ENCODE results near the gene PLXNA2. TPM values are rescaled to one million over a fixed set of nuclear protein-coding genes. Genes with fewer than 3 reads are reported as not detected.

Gene PLXNA2
- polyA plus RNA-seq, 4 donors = 10.0 to 20.0 (median 15.1) TPM

DNA sequence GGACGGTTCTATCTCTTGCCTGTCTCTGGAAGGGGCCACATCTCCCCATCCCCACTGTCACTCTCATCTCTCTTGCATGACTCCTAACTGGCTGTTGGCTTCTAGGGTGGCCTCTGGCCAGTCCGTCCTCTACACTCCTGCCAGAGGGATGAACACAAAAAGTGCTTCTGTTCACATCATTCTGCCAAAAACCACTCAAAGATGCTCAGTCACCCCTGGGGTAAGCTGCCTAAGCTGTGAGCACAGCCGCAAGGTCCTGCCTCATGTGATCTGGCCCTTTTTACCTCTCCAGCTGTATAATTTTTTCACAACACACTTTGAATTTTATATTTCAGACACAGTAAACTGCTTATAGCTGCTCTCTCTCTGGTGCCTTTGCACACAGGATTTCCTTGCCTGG, 235.7 kb downstream of the PLXNA2 start:
- no peak for DNase-seq (ENCODE audit: low read depth in 4 of 4, low spot score in 2 of 4)

DNA sequence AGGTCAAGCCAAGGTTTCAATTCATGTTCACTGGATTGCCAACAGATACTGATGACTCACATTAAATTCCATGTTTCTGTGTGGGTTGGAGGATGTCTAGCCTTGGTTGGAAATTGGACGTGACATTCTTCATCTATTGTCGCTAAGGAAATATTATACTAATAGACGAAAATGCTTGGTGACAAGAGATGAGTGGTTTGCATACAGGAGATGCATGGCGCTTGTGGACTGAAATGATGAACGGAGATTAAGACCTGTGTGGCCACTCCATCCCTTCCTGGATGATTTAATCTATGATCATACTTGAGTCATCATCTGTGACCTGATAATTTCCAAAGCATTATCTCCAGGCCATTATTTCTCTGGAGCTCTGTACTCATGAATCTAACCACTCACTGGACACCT, 236.2 kb downstream of the PLXNA2 start:
- DNase-seq (ENCODE audit: low read depth in 4 of 4, low spot score in 2 of 4) = no peak

DNA sequence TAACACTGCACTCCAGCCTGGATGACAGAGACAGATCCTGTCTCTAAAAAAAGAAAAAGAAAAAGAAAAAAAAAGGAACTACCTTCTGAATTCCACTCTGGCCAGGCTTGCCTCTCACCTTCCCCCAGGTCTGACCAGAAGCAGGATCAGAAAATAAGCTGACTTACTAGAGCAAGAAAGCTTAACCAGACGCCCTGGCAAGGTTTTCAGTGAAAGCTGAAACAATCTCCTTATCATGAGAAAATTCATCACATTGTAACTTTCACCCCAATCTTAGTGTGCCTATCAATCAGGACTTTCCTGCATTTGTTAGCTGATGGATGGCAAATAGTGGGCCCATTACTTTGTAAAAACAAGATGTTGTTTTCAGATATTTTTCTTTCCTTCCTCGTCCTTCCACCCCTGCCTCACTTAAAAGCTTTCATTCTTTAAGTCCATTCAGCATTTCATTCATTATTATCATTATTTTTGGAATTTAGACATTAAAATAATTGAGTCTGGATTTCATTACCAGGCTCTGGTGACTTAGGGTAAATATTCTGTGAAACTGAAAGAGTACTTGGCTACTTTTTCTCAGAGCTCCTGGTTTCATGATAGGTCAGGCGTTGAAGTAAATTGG, 236.8 kb downstream of the PLXNA2 start:
- DNase-seq (ENCODE audit: low read depth in 4 of 4, low spot score in 2 of 4) = no peak

DNA sequence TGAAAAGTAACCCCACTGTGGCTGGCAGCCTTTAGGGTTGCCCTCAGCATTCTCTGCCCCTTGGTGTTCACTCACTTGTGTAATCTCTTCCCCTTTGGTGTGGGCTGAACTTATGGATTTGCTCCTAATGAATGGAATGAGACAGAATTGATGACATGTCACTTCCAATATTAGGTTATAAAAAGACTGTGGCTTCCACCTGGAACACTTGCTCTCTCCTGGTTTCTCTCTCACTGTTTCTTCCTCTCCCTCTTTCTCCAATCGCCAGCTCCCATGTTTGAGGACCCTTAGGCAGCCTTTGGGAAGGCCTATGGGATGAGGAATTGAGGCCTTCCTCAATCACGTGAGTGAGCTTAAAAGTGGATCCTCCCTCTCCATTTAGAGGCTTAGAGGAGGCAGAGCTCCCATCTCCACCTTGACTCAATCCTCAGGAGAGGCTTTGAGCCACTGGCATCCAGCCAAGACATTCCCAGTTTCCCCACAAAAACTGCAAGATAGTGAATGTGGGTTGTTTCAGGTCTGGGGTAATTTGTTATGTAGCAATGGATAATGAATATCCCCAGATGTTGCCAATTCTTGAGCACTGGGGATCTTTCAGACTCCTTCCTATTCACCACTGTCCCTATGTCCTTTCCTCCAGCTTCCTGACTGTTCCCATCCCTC, 237.8 kb downstream of the PLXNA2 start:
- no peak for DNase-seq (ENCODE audit: low read depth in 4 of 4, low spot score in 2 of 4)

DNA sequence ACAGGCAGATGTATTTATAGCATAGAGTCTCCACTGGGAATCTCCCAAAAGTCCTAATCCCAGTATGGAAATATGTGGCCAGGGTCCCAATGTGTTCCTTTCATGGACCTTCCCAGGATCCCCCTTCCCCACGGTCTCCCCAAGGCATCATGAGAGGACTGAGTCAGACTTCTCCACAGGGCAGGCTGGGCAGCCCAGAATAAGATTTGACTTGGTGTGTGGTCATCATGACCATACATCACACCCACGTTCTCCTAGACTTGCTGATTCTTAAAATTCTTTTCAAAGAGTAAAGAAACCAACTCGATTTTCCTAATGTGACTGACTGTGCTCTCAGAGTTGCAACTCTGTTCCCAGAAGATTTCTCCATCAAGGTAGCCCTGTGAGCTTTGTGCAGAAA, 239.3 kb downstream of the PLXNA2 start:
- no peak for DNase-seq (ENCODE audit: low read depth in 4 of 4, low spot score in 2 of 4)

DNA sequence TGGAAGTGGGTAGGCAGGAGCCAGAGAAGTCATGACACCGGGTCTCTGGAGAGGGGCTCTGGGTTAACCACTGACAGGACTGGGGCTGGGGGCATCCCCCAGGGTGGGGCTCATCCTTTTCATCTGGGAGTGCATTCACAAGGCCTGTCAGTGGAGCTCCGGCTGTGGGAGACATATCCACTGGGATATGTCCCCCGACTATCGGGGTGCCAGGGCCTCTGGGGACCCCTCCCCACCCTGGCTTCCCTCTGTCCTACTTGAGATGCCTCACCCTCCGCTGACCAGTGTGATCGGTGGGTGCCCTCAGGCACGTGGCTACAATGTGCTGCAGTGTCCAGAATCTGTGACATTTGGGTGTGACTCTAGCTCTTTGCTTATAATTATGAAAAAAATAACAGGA, 240.9 kb downstream of the PLXNA2 start:
- DNase-seq (ENCODE audit: low read depth in 4 of 4, low spot score in 2 of 4) = no peak

DNA sequence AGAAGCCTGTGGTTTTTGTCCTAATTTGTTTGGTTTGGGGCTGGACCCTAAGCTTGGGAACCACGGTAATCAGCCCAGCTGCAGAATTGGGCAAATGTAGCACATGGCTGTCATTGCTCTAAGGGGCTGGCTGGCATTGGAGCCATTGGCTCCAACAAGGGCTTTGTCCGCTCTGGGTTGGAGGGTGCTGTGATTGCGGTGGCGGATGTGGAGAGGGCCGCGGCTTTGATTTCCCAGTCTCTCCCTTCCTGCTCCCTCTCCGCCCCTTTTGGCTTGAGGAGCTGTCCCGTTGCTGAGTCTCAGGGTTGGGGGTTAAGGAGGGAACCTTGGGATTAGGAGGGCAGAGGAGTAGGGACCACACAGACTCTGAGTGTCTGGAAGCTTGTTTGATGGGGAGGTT, 241.5 kb downstream of the PLXNA2 start:
- no peak for DNase-seq (ENCODE audit: low read depth in 4 of 4, low spot score in 2 of 4)

DNA sequence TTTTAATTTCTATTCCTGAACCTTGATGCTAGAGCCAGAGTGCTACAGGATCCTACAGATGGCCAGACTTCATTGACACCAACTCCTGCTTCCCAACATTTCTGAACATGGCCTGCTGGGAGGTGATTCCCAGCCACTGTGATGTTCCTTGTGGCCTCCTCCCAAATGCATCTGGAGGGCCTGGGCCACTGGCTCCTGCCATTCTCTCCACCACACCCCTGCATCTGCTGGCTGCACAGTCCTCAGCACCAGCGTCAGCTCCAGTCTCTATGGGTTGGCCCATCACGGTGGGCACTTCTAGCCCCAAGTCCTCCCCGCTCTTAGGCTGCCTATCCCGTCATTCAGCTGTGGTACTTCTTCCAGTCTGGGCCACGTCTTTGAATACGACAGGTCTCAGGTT, 242.1 kb downstream of the PLXNA2 start:
- DNase-seq (ENCODE audit: low read depth in 4 of 4, low spot score in 2 of 4) = no peak

DNA sequence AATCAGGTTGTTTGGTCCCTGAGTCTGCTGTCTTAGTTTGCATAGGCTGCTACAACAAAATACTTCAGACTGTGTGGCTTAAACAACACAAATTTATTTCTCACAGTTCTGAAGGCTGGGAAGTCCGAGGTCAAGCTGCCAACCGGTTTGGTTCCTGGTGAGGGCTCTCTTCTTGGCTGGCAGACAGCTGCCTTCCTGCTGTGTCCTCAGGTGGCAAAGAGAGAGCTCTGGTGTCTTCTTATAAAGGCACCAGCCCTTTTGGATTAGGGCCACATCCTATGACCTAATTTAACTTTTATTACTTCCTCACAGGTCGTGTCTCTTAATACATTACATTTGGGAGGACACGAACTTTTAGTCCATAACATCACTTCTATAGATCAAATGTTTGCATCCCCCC, 243.7 kb downstream of the PLXNA2 start:
- no peak for DNase-seq (ENCODE audit: low read depth in 4 of 4, low spot score in 2 of 4)

DNA sequence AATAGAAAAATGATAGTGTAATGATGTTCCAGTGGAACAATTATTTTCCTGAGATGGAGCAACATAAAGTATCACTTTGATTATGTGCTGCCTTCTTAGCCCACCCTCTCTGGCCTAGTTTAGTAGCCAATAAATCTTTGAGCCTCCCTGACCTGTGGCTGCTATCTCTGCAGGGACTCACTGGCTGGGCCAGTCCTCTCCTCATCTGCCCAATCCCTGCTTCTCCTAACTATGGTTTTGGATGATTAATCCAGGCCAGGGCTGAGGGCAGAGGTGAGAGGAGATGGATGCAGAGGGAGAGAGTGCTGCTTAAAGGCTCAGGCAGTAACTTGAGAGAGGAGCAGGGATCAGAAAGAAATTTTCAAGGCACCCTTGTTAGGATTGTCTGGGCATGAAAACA, 244.2 kb downstream of the PLXNA2 start:
- DNase-seq (ENCODE audit: low read depth in 4 of 4, low spot score in 2 of 4) = no peak

DNA sequence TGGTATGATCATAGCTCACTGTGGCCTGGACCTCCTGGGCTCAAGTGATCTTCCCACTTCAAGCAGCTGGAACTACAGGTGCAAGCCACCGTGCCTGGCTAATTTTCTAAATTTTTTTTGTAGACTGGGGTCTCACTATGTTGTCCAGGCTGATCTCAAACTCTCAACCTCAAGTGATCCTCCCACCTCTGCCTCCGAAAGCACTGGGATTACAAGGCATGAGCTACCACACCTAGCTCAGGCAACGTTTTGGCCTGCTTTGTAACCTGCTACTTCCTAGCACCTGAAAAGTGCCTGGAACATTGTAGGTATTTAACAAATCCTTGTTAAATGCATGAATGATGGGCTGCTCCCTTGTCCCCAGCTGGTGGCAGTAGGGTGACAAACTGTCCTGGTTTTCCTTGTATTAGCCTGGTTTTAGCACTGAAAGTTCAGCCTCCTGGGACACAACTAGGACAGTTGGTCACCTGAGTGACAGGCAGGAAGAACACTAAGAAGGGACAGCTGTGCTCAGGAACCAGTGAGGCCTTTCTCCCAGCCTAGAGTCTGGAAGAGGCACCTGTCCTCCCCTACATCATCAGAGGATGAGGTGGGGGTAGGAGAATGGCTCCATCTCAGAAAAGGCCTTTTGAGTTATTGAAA, 244.8 kb downstream of the PLXNA2 start:
- DNase-seq (ENCODE audit: low read depth in 4 of 4, low spot score in 2 of 4) = no peak

DNA sequence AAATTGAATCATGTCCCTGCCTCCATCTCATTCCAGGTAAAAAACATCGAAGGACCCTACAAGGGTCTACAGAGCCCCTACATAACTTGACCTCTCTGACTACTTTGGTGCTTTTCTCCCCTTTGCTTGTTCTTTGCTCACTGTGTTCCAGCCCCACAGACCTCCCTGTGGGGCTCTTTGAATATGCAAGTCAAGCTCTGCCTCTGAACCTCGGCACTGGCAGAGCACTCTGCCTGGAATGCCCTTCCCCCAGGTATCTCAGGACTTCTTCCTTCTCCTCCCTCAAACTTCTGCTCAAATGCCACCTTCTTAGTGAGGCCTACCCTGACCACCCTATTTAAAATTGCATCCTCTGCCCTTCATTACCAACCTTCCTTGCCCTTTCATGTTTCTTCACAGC, 245.5 kb downstream of the PLXNA2 start:
- DNase-seq (ENCODE audit: low read depth in 4 of 4, low spot score in 2 of 4) = no peak

DNA sequence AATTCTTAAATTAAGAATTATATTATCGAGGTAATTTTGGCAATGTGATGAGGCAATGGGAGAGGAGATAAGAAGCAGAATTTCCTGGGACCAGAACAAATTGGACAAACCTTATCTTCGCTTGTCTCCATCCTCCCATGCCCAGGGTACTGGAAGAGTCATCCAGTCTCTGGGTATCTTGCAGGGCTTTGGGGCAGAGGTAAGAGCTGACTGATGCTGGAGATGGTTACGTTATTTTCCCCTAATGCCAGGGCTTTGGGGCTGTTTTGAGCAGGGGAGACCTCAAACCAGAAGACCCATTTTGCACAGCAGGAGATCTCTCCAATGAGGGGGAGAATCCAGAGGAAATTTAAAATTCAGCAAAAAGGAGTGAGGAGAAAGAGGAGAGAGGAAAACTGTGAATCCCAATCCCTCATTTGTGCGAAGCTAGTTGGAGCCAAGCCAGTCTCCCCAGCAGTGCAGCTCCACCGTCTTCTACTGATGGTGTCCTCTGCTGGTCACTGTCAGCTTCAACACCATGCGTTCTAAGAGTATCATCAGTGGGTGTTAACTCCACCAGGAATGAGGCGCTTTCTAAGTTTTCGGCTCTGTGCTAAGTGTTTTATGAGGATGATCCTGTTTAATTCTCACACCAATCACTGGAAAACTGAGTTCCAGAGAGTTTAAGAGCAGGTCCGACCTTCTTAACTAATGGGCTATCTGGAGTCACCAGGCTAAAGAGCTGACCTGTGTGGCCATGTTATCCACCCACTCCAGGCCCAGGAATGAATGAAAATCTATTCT, 246.5 kb downstream of the PLXNA2 start:
- DNase-seq (ENCODE audit: low read depth in 4 of 4, low spot score in 2 of 4) = peak in 3 of 4 donors; percentile 36 to 68 (median 65)

DNA sequence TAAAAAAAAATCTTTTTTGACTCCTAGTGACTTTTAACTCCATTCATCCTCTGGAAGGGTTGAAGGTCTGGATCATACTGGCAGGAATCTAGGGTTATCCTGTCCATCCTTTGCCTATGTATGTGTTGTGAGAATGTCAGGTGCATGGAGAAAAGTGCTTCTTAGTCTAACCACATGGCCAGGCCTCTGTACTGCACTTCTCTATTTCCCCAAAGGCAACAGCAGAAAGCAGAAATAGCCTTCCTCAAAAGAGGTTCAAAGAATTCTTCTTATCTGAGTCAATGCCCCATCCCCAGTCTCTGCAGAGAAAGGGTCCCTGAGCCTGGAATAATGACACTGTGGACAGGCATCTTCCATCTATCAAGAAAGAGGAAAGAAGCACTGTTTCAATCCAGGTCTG, 247.5 kb downstream of the PLXNA2 start:
- DNase-seq (ENCODE audit: low read depth in 4 of 4, low spot score in 2 of 4) = no peak

DNA sequence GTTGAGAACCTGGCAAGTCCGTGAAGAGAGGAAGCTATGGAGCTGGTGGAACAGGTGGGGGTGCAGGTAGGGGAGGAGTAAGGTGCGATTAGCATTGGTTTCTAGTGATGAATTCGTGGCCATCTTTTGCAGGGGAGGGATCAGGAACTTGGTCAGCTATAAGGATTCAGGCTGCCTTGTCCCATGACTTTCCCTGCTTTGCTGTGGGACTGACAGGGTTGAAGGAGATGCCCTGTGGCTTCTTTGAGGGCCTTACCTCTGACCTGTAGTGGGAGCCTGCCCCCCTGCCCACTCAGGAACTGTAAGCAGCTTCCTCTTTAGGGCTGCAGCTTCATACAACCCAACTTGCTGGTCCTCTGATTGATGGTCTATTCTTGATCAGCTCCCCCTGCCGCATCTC, 248.6 kb downstream of the PLXNA2 start:
- DNase-seq (ENCODE audit: low read depth in 4 of 4, low spot score in 2 of 4) = no peak

DNA sequence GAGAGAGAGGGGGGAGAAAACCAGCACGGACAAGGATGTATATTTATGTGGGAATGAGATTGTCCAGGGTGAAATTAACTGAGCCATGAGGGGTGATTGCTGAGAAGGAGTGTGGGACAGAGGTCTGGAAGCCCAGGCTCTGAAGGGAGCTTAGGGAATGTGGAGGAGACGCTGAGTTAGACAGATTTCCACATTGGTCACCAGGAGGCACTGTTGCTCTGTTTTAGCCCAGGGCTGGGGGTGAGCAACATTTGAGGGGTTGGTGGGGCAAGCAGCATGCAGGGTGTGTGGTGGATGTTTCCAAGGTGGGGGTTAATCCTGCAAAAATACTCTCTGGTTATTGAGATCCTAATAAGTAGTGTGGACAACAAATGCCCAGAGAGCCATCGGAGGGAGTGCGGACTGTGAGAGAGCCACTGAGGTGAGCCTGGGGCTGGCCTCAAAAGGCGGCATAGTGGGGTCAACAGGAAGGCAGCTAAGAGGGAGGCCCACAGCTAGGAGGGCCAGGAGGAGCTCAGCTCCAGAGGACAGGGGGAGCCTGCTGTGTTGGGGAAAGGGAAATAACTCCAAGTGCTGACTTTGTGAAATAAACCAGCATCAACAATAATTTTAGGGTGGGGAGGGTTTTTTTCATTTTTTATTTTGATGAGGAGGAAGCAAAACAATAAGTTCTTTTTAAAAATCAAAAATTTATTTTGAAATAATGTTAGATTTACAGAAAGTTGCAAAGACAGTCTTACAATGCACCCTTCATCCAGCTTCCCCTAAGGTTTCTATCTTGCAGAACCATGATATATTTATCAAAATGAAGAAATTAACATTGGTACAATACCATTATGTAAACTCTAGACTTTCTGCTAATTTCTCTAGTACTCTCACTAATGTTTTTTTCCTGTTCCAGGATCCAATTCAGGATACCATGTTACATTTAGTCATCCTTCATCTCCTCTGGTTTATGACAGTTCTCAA, 250.4 kb downstream of the PLXNA2 start:
- DNase-seq (ENCODE audit: low read depth in 4 of 4, low spot score in 2 of 4) = no peak

DNA sequence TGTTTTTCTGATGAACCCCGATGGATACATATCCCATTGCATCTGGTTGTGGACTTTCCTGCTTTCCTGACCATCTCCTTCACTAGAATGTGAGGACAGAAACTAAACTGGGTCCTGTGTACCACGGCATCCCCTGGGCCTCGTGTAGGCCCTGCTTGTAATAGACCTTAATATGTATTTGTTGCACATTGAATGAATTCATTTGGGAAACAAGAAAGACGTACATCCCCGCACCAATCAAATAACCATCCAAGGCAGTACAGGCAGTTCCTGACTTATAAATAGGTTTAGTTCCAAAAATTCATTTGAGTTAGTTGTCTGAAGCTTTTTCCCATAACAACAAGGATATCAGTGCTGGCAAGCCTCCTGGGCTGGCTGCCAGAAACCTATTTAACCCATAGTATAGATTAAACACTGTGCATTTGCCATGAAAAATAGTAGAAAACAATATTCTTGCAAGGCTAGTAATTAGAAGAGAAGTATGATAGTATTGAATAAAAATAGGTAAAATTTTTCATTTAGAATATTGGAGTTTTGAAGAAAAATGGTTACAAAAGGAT, 251.4 kb downstream of the PLXNA2 start:
- DNase-seq (ENCODE audit: low read depth in 4 of 4, low spot score in 2 of 4) = no peak

DNA sequence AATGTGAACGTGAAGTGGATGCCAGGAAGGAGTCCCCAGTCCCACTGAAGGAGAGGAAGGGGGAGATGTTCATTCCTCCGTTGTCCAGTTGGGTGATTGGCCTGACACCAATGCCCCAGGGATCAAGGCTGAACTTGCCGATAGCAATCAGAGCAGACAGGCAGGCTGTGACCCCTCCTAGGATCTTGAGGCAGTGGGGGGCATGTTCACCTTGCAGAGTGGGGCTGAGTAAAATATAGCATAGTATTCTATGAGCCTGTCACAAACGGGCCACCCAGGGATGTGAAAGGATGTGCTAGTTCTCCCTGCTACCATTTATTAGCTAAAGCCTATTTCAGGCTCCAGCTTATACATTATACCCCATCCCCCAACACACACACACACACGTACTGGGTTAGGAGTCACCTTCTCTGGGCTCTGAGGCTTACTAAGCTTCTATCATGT, 252.6 kb downstream of the PLXNA2 start:
- DNase-seq (ENCODE audit: low read depth in 4 of 4, low spot score in 2 of 4) = no peak

DNA sequence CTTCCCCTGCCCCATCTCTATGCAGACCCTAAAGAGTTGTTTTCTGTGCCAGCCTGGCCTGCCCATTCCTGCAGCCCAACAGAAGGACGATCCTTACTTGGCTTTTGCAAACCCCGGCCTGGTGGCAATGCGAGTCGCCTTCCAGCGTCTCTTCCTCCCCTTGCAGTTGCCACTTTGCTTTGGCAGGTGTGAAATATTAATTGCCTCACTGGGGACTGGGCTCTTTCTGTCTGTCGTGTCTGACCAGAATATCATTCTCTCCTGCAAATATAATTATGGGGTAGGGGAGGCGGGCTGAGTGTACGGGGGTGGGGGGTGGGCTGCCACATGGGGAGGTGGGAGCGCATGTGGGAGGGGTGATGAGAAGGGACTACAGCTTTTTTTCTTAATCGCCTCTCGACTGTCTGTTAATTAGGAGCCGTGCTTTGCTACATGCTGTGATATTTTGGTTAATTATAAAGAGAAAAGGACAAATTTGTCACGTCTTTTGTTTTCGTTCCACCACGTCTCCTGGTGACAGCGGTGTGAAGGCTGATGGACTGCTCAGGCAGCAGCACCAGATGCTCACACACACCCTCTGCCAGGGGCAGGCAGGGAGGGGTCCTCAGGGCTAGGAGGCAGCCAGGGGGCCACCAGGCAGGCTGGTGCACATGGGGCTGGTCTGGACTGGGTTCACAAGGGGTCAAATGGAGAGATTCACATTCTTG, 253.2 kb downstream of the PLXNA2 start:
- DNase-seq (ENCODE audit: low read depth in 4 of 4, low spot score in 2 of 4) = no peak

Data from left renal cortex interstitium (tissue), 4 donors.